Measurements from ENCODE around the gene GATAD2A. TPM values are rescaled to one million over a fixed set of nuclear protein-coding genes. Genes with fewer than 3 reads are reported as not detected.

The GATAD2A gene
- total and polyA plus RNA-seq, 4 donors: 7.1 to 23.7 (median 18.2) TPM

DNA sequence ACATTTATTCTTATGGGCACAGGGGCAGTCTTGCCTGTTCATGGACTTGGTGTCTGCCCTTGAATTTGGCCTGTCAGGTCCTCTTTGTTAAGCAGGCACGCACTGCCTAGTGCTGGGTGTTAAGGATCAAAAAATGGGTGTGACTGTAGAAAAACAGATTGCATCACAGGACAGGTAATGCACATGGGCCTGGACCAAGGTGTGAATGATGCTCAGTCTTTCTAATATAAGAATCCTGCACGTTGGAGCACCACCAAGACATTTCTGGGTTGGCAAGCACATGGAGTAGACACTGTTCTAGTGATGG is 33.7 kb downstream of the GATAD2A start:
- Histone ChIP-seq H3K27ac (ENCODE audit: low read depth in 1 of 2, low read length in 2 of 2) (no peak overlapping the region), H3K36me3 (ENCODE audit: control insufficient read depth in 4 of 4, insufficient read depth in 3 of 4, low read depth in 1 of 4, low read length in 3 of 4) (no peaks in the 10 kb centered on the region), H3K4me3 (ENCODE audit: low read depth in 1 of 3, low read length in 3 of 3) (no peak overlapping the region), H3K9ac (ENCODE audit: low read depth in 1 of 2, low read length in 2 of 2) (no peak overlapping the region), H3K4me1 (ENCODE audit: control insufficient read depth in 4 of 4, insufficient read depth in 4 of 4, low read length in 3 of 4) (peaks cover 6 to 21% (median 18%) of the 10 kb centered on the region in 4 donors), H3K9me3 (ENCODE audit: control insufficient read depth in 4 of 4, low read length in 3 of 4) (no peaks in the 10 kb centered on the region), H3K27me3 (ENCODE audit: control insufficient read depth in 4 of 4, insufficient read depth in 4 of 4, low read length in 3 of 4) (no peaks in the 10 kb centered on the region)
- DNase-seq (ENCODE audit: low spot score): no peak
- TF ChIP-seq RAD21 (IDR thresholded peaks at IDR 0.05): no peak
- no peak for TF ChIP-seq JUND (IDR thresholded peaks at IDR 0.05)
- TF ChIP-seq HNF4A (conservative IDR thresholded peaks at IDR 0.05): no peak
- TF ChIP-seq, protein P1, sequence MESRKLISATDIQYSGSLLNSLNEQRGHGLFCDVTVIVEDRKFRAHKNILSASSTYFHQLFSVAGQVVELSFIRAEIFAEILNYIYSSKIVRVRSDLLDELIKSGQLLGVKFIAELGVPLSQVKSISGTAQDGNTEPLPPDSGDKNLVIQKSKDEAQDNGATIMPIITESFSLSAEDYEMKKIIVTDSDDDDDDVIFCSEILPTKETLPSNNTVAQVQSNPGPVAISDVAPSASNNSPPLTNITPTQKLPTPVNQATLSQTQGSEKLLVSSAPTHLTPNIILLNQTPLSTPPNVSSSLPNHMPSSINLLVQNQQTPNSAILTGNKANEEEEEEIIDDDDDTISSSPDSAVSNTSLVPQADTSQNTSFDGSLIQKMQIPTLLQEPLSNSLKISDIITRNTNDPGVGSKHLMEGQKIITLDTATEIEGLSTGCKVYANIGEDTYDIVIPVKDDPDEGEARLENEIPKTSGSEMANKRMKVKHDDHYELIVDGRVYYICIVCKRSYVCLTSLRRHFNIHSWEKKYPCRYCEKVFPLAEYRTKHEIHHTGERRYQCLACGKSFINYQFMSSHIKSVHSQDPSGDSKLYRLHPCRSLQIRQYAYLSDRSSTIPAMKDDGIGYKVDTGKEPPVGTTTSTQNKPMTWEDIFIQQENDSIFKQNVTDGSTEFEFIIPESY (IDR thresholded peaks at IDR 0.05): no peak
- TF ChIP-seq FOXA1 (IDR thresholded peaks at IDR 0.05): no peak
- TF ChIP-seq NR2F2 (IDR thresholded peaks at IDR 0.05): no peak
- no peak for TF ChIP-seq TAF1 (conservative IDR thresholded peaks at IDR 0.05)
- TF ChIP-seq RXRA (IDR thresholded peaks at IDR 0.05): no peak
- no peak for TF ChIP-seq HNF4G (IDR thresholded peaks at IDR 0.05)
- no peak for TF ChIP-seq FOXA2 (IDR thresholded peaks at IDR 0.05)
- no peak for TF ChIP-seq MAX (IDR thresholded peaks at IDR 0.05)
- TF ChIP-seq REST (IDR thresholded peaks at IDR 0.05): no peak
- TF ChIP-seq, protein P2, sequence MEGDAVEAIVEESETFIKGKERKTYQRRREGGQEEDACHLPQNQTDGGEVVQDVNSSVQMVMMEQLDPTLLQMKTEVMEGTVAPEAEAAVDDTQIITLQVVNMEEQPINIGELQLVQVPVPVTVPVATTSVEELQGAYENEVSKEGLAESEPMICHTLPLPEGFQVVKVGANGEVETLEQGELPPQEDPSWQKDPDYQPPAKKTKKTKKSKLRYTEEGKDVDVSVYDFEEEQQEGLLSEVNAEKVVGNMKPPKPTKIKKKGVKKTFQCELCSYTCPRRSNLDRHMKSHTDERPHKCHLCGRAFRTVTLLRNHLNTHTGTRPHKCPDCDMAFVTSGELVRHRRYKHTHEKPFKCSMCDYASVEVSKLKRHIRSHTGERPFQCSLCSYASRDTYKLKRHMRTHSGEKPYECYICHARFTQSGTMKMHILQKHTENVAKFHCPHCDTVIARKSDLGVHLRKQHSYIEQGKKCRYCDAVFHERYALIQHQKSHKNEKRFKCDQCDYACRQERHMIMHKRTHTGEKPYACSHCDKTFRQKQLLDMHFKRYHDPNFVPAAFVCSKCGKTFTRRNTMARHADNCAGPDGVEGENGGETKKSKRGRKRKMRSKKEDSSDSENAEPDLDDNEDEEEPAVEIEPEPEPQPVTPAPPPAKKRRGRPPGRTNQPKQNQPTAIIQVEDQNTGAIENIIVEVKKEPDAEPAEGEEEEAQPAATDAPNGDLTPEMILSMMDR (IDR thresholded peaks at IDR 0.05; ENCODE audit: low read depth, low read length, missing input control): no peak
- no peak for TF ChIP-seq EGR1 (IDR thresholded peaks at IDR 0.05; ENCODE audit: low read depth in 2 of 2)
- TF ChIP-seq SP1 (IDR thresholded peaks at IDR 0.05): no peak
- 87% methylated on average over 2 of the region's 2 CpGs for WGBS

GRCh38 chr19:19443283-19443682 is 37.8 kb downstream of the GATAD2A start:
- no peak overlapping the region for H3K9ac ChIP-seq (ENCODE audit: low read depth in 1 of 2, low read length in 2 of 2)
- H3K27me3 ChIP-seq (ENCODE audit: control insufficient read depth in 4 of 4, insufficient read depth in 4 of 4, low read length in 3 of 4): no peaks in the 10 kb centered on the region
- no peak for DNase-seq (ENCODE audit: low spot score)
- peaks cover 3 to 16% (median 9%) of the 10 kb centered on the region in 4 donors for H3K4me1 ChIP-seq (ENCODE audit: control insufficient read depth in 4 of 4, insufficient read depth in 4 of 4, low read length in 3 of 4)
- TF ChIP-seq TAF1 (conservative IDR thresholded peaks at IDR 0.05) (no peak), HNF4G (IDR thresholded peaks at IDR 0.05) (no peak), ATF3 (IDR thresholded peaks at IDR 0.05) (no peak), RAD21 (IDR thresholded peaks at IDR 0.05) (no peak), SP1 (IDR thresholded peaks at IDR 0.05) (no peak), GABPA (IDR thresholded peaks at IDR 0.05 in 1 of 2, conservative IDR thresholded peaks at IDR 0.05 in 1 of 2) (no peak), YY1 (IDR thresholded peaks at IDR 0.05) (no peak), RXRA (IDR thresholded peaks at IDR 0.05) (no peak), HNF4A (conservative IDR thresholded peaks at IDR 0.05) (no peak), NR2F2 (IDR thresholded peaks at IDR 0.05) (no peak), EGR1 (IDR thresholded peaks at IDR 0.05; ENCODE audit: low read depth in 2 of 2) (no peak), MAX (IDR thresholded peaks at IDR 0.05) (no peak), JUND (IDR thresholded peaks at IDR 0.05) (no peak)
- TF ChIP-seq, protein P1 (IDR thresholded peaks at IDR 0.05): no peak
- TF ChIP-seq, protein P2 (IDR thresholded peaks at IDR 0.05; ENCODE audit: low read depth, low read length, missing input control): no peak
- 90% methylated on average over 9 of the region's 9 CpGs for WGBS
- H3K9me3 ChIP-seq (ENCODE audit: control insufficient read depth in 4 of 4, low read length in 3 of 4): no peaks in the 10 kb centered on the region
- no peak overlapping the region for H3K4me3 ChIP-seq (ENCODE audit: low read depth in 1 of 3, low read length in 3 of 3)
- no peaks in the 10 kb centered on the region for H3K36me3 ChIP-seq (ENCODE audit: control insufficient read depth in 4 of 4, insufficient read depth in 3 of 4, low read depth in 1 of 4, low read length in 3 of 4)
- H3K27ac ChIP-seq (ENCODE audit: low read depth in 1 of 2, low read length in 2 of 2): no peak overlapping the region
